A673 (cell line): ENCODE data around the gene GDPD5. TPM values are rescaled to one million over a fixed set of nuclear protein-coding genes. Genes with fewer than 3 reads are reported as not detected.

Source experiments
- BruUV-seq: library from RNA; stranded (reverse); fragments of 400-500 nt; replicated peaks from 2 replicates; lab custom pipeline; 2021; lab: Mats Ljungman, UMichigan
- CTCF ChIA-PET: fragments of 300-600 bp; sonication (Branson Sonifier 250); formaldehyde crosslinking; loops from one replicate; lab custom pipeline; 2022; ENCODE audit warnings: antibody characterized with exemption; lab: Charles Lee
- POLR2A ChIA-PET: fragments of 300-600 bp; sonication (Branson Sonifier 250); formaldehyde crosslinking; loops from one replicate; lab custom pipeline; 2022; ENCODE audit warnings: antibody characterized with exemption; ENCODE audit not compliant: low non-redundant PET; lab: Charles Lee
- DNase-seq: peaks from one replicate; pipeline ENCODE4 v3.0.0-alpha.2; 2015; ENCODE audit warnings: low spot score
- H3K27ac ChIP-seq: fragments of 200-600 bp; sonication (generic); 2 replicates; pipeline ENCODE4 v1.5.1; 2016; ENCODE audit warnings: mixed run types, low read depth, mild to moderate bottlenecking, mixed read lengths, antibody characterized with exemption, low read length; ENCODE audit not compliant: poor library complexity, severe bottlenecking
- H3K27me3 ChIP-seq: fragments of 200-600 bp; sonication (generic); replicated peaks from 2 replicates; pipeline ENCODE4 v1.6.1; 2017; ENCODE audit warnings: mixed run types, low read depth, mild to moderate bottlenecking, mixed read lengths, antibody characterized with exemption, low read length; ENCODE audit not compliant: insufficient read depth, poor library complexity
- H3K36me3 ChIP-seq: fragments of 200-600 bp; sonication (generic); 2 replicates; pipeline ENCODE4 v1.6.1; 2016; ENCODE audit warnings: mixed run types, mild to moderate bottlenecking, mixed read lengths, antibody characterized with exemption, low read length; ENCODE audit not compliant: insufficient read depth, poor library complexity, severe bottlenecking
- H3K4me1 ChIP-seq: fragments of 200-600 bp; sonication (generic); 2 replicates; pipeline ENCODE4 v1.6.1; 2017; ENCODE audit warnings: mixed run types, mild to moderate bottlenecking, mixed read lengths, antibody characterized with exemption, low read length; ENCODE audit not compliant: insufficient read depth, poor library complexity, severe bottlenecking
- H3K4me3 ChIP-seq: fragments of 200-600 bp; sonication (generic); 2 replicates; pipeline ENCODE4 v1.5.1; 2016; ENCODE audit warnings: low read depth, mixed run types, mild to moderate bottlenecking, mixed read lengths, low read length; ENCODE audit not compliant: poor library complexity, severe bottlenecking
- H3K9me3 ChIP-seq: fragments of 200-600 bp; sonication (generic); 2 replicates; pipeline ENCODE4 v1.6.1; 2016; ENCODE audit warnings: mixed run types, low read depth, mild to moderate bottlenecking, mixed read lengths, antibody characterized with exemption, low read length; ENCODE audit not compliant: poor library complexity, severe bottlenecking
- EZH2 ChIP-seq: fragments of 200-600 bp; sonication (generic); IDR thresholded peaks from 2 replicates; pipeline ENCODE4 v1.6.1; 2017; ENCODE audit warnings: borderline replicate concordance, low read depth, mild to moderate bottlenecking, mixed read lengths, antibody characterized with exemption, low read length; ENCODE audit not compliant: poor library complexity, severe bottlenecking
- intact Hi-C: fragments of 100-400 bp; cut with micrococcal nuclease; formaldehyde crosslinking; loops from one replicate; pipeline ENCODE4 v1.10.0; 2022; ENCODE audit not compliant: unreplicated experiment
- total RNA-seq: library from RNA; stranded (reverse); gene quantifications from 2 replicates; pipeline ENCODE4 v1.2.3, GENCODE V29; 2021
- TF ChIP-seq, protein P1 (sequence below): fragments of 300-800, 200-600 bp; sonication (generic); conservative IDR thresholded peaks from 2 replicates; pipeline ENCODE4 v1.5.1; 2017; ENCODE audit warnings: low read depth, mild to moderate bottlenecking, antibody characterized with exemption, low read length, moderate library complexity, mixed read lengths

The GDPD5 gene
- total RNA-seq, 1 experiment from 2014 or later = 1.4 TPM

DNA sequence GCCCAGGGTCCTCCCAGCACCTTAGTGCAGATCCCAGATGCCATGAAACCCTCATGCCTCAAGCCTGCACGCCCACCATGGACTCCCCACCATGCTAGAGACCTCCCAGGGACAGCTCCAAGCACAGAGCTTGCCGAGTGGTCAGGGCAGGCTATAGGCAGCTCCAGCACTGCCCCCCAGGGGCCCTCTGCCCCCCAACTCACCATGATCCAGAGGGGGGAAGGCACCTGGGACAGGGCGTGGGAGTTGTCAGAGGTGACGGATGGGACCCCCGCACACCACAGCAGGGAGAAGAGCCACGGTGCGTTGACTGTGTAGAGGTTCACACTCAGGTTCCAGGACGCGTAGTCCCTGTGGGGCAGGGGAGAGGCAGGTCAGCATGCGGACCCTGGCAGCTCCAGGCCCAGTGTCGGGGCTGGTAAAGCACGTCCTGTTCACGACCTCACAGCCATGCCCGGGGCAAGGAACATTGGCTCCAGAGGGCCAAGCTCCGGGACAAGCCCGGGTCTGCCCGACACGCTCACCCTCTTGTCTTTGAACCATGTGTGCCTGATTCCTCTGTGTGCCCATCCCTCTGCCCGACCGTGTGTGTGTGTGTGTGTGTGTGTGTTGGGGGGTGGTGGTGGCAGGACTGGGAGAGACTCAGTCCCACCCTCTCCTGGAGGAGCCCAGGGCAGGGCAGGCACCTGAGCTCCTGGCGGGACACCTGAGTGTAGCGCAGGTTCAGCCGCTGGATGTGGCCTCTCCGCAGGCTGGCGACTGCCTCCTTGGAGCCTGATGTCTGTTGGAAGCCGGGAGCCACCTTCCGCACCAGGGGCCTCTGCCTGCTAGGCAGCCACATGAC, 84.6 kb downstream of the GDPD5 start:
- POLR2A ChIA-PET = no interaction called here
- no TSS peak for BruUV-seq
- Histone ChIP-seq H3K4me1 (no peaks in the 10 kb centered on the region), H3K9me3 (no peaks in the 10 kb centered on the region), H3K27me3 (no peaks in the 10 kb centered on the region), H3K27ac (no peak overlapping the region), H3K4me3 (no peak overlapping the region), H3K36me3 (no peaks in the 10 kb centered on the region)
- DNase-seq = no peak
- no peak for TF ChIP-seq EZH2
- TF ChIP-seq, protein P1, sequence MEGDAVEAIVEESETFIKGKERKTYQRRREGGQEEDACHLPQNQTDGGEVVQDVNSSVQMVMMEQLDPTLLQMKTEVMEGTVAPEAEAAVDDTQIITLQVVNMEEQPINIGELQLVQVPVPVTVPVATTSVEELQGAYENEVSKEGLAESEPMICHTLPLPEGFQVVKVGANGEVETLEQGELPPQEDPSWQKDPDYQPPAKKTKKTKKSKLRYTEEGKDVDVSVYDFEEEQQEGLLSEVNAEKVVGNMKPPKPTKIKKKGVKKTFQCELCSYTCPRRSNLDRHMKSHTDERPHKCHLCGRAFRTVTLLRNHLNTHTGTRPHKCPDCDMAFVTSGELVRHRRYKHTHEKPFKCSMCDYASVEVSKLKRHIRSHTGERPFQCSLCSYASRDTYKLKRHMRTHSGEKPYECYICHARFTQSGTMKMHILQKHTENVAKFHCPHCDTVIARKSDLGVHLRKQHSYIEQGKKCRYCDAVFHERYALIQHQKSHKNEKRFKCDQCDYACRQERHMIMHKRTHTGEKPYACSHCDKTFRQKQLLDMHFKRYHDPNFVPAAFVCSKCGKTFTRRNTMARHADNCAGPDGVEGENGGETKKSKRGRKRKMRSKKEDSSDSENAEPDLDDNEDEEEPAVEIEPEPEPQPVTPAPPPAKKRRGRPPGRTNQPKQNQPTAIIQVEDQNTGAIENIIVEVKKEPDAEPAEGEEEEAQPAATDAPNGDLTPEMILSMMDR = no peak
- intact Hi-C loops = no loop called here
- CTCF ChIA-PET = interaction anchor here (0.7 kb wide), 1 partner anchor 10 kb away, joined by 3 read pairs; no protein-coding TSS in a partner anchor

DNA sequence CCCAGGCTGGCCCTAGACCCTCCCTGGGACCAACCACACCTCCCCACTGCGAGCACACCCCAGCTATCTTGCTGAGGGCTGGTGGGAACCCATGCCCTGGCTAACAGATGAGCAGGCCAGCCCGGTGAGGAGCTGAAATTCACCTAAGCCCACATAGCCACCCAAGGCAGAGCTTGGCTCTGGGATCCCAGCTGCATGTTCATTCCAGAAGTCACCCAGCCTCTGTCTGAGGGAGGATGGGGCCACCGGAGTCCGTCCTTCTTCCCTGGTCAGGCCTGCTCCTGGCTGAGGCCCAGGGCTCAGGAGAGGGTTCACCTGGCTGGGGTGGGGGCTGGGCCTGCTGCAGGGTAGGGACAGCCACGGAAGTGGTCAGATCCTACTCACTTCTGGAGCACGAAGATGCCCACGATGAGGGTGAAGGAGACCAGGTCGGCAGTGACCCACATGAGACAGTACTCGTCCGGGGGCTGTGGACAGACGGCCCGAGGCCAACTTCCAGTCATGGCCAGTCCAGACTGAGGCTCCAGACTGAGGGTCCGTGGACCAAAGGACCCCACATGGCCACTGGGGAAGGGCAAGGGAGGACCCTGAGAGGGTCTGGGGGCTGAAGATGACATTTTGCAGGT, 86.1 kb downstream of the GDPD5 start:
- no TSS peak for BruUV-seq
- DNase-seq = no peak
- TF ChIP-seq, protein P1 = no peak
- TF ChIP-seq EZH2 = no peak
- no peak overlapping the region for H3K4me3 ChIP-seq
- POLR2A ChIA-PET = no interaction called here
- intact Hi-C loops = no loop called here
- H3K27ac ChIP-seq = no peak overlapping the region
- H3K9me3 ChIP-seq = no peaks in the 10 kb centered on the region
- no peaks in the 10 kb centered on the region for H3K4me1 ChIP-seq
- no peaks in the 10 kb centered on the region for H3K27me3 ChIP-seq
- CTCF ChIA-PET = no interaction called here
- H3K36me3 ChIP-seq = no peaks in the 10 kb centered on the region

DNA sequence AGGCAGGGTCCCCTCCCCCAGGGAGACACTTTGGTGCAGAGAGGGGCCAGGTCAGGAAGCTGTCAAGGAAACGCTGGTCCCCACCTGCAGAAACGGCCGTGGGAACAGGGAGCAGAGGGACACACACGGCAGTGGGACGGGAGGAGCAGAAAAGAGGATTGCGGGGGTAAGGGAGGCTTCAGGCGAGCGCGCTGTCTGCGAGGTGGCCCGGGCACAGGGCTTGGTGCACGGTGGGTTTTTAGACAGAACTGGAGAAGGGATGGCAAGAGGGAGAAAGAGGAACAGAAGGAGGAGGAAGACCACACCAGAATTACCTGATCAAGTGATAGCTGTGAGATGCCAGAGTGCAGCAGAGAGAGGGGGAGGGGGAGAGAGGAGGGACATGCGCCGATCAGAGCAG, 86.7 kb downstream of the GDPD5 start:
- POLR2A ChIA-PET = no interaction called here
- no peaks in the 10 kb centered on the region for H3K9me3 ChIP-seq

More for the DNA sequence above, 86.7 kb downstream of the GDPD5 start:
- intact Hi-C loops = no loop called here
- CTCF ChIA-PET = no interaction called here
- no peak for DNase-seq
- BruUV-seq = no TSS peak
- no peaks in the 10 kb centered on the region for H3K27me3 ChIP-seq
- no peaks in the 10 kb centered on the region for H3K4me1 ChIP-seq
- H3K36me3 ChIP-seq = no peaks in the 10 kb centered on the region
- H3K27ac ChIP-seq = no peak overlapping the region
- H3K4me3 ChIP-seq = no peak overlapping the region
- TF ChIP-seq EZH2 = no peak
- TF ChIP-seq, protein P1 = no peak
